Omental fat pad (tissue), 4 donors: ENCODE data around the gene PDE4D. TPM values are rescaled to one million over a fixed set of nuclear protein-coding genes. Genes with fewer than 3 reads are reported as not detected.

Experiments
- ATAC-seq: fragments of 150-250 bp; one replicate; pipeline ENCODE4 v1.9.1; 2016; ENCODE audit warnings: mild to moderate bottlenecking, moderate library complexity; ENCODE audit not compliant: low FRiP score
- DNase-seq: peaks from one replicate; pipeline ENCODE4 v3.0.0-alpha.2; 2019; ENCODE audit warnings: low spot score
- CTCF ChIP-seq, 3 donors: fragments of 450-650 bp; IDR thresholded peaks; one replicate each; pipeline ENCODE4 v1.5.1; 2016 to 2017; ENCODE audit warnings: antibody characterized with exemption in 3 of 3, mild to moderate bottlenecking in 3 of 3, moderate library complexity in 2 of 3
- total RNA-seq, 4 donors: library from RNA; depleted of rRNA; stranded (reverse); fragments of >200 nt; gene quantifications; one replicate each; pipeline ENCODE4 v1.1.0, GENCODE V29; 2016

The PDE4D gene
- total RNA-seq, 4 donors from 2014 or later, result 32.5 to 94.8 (median 43.2) TPM

DNA sequence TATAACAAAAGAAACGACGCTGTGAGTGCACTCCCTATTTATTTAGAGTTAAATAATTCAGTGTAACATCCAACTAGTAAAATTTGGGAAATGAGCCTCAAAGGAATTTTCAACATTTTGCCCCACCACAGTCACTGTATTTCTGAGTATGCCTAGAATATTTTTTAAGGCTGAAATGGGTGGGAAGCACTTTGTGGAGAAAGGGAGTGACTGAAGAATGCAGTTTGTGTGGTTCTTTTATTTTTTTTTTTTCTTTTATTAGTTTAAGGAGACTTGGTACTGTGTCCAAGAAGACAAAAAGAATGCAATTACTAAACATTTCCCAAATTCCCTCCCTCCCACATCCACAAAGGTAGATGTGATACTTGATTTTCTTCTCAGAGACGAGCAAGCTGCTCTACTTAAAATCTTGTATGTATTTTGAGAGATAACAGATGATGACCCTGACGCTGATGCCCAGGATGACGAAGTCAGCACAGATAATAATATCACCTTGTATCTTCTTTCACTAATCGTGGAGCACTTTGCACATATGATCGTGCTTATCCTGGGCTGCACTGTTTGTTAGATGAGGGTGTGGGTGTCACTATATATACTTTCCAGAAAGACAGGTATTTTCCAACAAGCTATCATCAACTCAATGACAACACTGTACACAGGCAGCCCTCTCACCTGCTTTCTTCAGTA lies 724.3 kb downstream of the PDE4D start:
- no peak for TF ChIP-seq CTCF (IDR thresholded peaks at IDR 0.05)
- no peak for ATAC-seq

DNA sequence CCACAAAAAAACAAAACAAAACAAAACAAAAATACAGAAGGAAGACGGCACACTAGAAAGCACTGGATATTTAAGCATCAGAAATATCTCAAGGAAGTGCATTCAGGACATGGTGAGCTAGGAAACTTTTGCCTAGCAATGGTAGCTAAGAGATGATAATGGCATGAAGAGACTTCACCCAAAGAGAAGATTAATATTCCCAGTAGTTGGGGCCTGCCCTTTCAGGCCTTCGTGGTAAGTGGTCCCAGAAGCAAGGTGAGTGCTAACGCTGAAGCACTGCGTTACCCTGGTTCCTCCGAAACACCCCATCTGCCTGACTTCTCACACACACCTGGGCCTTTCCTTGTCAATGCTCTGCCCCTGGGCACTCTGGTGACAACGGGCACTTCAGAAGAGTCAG lies 725.5 kb downstream of the PDE4D start:
- ATAC-seq (no peak), DNase-seq (no peak)
- TF ChIP-seq CTCF (IDR thresholded peaks at IDR 0.05), result no peak

More for the DNA sequence above, 724.3 kb downstream of the PDE4D start:
- no peak for DNase-seq

GRCh38 chr5:59164041-59164830 lies 729.3 kb downstream of the PDE4D start:
- TF ChIP-seq CTCF (IDR thresholded peaks at IDR 0.05), result no peak
- ATAC-seq, result no peak
- DNase-seq, result no peak

GRCh38 chr5:59161221-59162105 lies 732.1 kb downstream of the PDE4D start:
- TF ChIP-seq CTCF (IDR thresholded peaks at IDR 0.05), result no peak
- ATAC-seq, result no peak
- DNase-seq, result no peak

- TF ChIP-seq CTCF (IDR thresholded peaks at IDR 0.05), result no peak
- DNase-seq, result no peak
Observed at GRCh38 chr5:59158637-59159391, 734.7 kb downstream of the PDE4D start.

GRCh38 chr5:59158165-59158564 lies 735.4 kb downstream of the PDE4D start:
- DNase-seq (no peak), ATAC-seq (no peak)
- TF ChIP-seq CTCF (IDR thresholded peaks at IDR 0.05), result no peak

More at GRCh38 chr5:59158637-59159391, 734.7 kb downstream of the PDE4D start:
- ATAC-seq, result no peak
